ENCODE data around the gene DDX47.

DNA sequence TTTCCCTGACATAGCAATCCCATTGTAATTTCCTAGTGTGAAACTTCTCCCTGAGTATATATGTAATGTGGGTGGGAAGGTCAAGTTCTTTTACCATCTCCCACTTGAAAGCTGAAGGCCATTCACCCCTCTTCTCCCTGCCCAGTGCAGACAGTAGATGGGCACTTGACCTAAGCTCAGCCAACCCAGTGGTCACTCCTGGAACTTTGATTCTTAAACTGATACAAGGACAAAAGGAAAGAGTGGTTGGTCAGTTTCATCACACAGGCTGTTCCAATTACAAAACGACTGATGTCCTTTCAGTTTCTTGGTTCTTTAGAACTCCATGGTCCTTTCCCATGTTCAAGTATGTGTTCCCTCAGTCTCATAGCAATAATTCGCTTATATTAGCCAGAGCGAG is 36.1 kb upstream of the DDX47 start:
- no peak for TF ChIP-seq RAD21 (IDR thresholded peaks at IDR 0.05; ENCODE audit: insufficient read depth, low read depth, low read length)
- TF ChIP-seq MXI1 (IDR thresholded peaks at IDR 0.05; ENCODE audit: low read depth, low read length) = no peak
- no peak for TF ChIP-seq ZNF592 (IDR thresholded peaks at IDR 0.05)
- TF ChIP-seq YY1 (IDR thresholded peaks at IDR 0.05; ENCODE audit: low read depth, low read length) = no peak
- no peak for TF ChIP-seq POU2F2 (IDR thresholded peaks at IDR 0.05; ENCODE audit: borderline replicate concordance, low read depth, low read length)
- no peak for TF ChIP-seq CTCF (IDR thresholded peaks at IDR 0.05 in 2 of 3, conservative IDR thresholded peaks at IDR 0.05 in 1 of 3; ENCODE audit: control insufficient read depth in 2 of 3, extremely low read depth in 1 of 3, insufficient read depth in 1 of 3, low read depth in 3 of 3, low read length in 3 of 3)
- no peak for TF ChIP-seq CEBPB (IDR thresholded peaks at IDR 0.05; ENCODE audit: borderline replicate concordance in 1 of 2, low read depth in 2 of 2, low read length in 2 of 2)
- no peak for TF ChIP-seq POLR2AphosphoS5 (IDR thresholded peaks at IDR 0.05; ENCODE audit: low read length)
- no peak for TF ChIP-seq HCFC1 (IDR thresholded peaks at IDR 0.05; ENCODE audit: low read length)
- TF ChIP-seq SIX5 (IDR thresholded peaks at IDR 0.05; ENCODE audit: low read depth, low read length, severe bottlenecking) = no peak
- TF ChIP-seq, protein P1, sequence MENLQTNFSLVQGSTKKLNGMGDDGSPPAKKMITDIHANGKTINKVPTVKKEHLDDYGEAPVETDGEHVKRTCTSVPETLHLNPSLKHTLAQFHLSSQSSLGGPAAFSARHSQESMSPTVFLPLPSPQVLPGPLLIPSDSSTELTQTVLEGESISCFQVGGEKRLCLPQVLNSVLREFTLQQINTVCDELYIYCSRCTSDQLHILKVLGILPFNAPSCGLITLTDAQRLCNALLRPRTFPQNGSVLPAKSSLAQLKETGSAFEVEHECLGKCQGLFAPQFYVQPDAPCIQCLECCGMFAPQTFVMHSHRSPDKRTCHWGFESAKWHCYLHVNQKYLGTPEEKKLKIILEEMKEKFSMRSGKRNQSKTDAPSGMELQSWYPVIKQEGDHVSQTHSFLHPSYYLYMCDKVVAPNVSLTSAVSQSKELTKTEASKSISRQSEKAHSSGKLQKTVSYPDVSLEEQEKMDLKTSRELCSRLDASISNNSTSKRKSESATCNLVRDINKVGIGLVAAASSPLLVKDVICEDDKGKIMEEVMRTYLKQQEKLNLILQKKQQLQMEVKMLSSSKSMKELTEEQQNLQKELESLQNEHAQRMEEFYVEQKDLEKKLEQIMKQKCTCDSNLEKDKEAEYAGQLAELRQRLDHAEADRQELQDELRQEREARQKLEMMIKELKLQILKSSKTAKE (IDR thresholded peaks at IDR 0.05; ENCODE audit: low read depth, poor library complexity, severe bottlenecking) = no peak
- no peak for TF ChIP-seq FOS (IDR thresholded peaks at IDR 0.05; ENCODE audit: borderline replicate concordance, extremely low read depth, insufficient read length)

Measured in GM12878 (cell line).